Esophagus muscularis mucosa (tissue), 3 donors: ENCODE measurements around the gene ACTR1A.

ENCODE experiments used
- CTCF ChIP-seq, 3 experiments: fragments of 200-600 bp in 2 of 3; fragments of 450-650 bp in 1 of 3; sonication (generic) in 2 of 3; IDR thresholded peaks; one replicate each; pipeline ENCODE4 v1.5.1; 2017 to 2019; ENCODE audit warnings: antibody characterized with exemption in 3 of 3, mild to moderate bottlenecking in 2 of 3, moderate library complexity in 1 of 3
- POLR2AphosphoS5 ChIP-seq, 2 donors: sonication (generic); formaldehyde crosslinking; IDR thresholded peaks; one replicate each; pipeline ENCODE4 v1.6.1; 2017; ENCODE audit warnings: antibody characterized with exemption in 2 of 2

GRCh38 chr10:102523250-102524029 is 20.9 kb upstream of the ACTR1A start:
- TF ChIP-seq CTCF (IDR thresholded peaks at IDR 0.05) (no peak), POLR2AphosphoS5 (IDR thresholded peaks at IDR 0.05) (no peak)
